HepG2 (cell line): ENCODE measurements around the gene ZC3H4. TPM values are rescaled to one million over a fixed set of nuclear protein-coding genes. Genes with fewer than 3 reads are reported as not detected.

ENCODE experiments used
- ATAC-seq: fragments of 200-7000 bp; cut with Tn5 transposase; 3 replicates; pipeline ENCODE4 v1.9.1; 2020; ENCODE audit warnings: mild to moderate bottlenecking, moderate library complexity
- BruUV-seq: library from RNA; stranded (reverse); fragments of 400-500 nt; replicated peaks from 2 replicates; lab custom pipeline; 2021; lab: Mats Ljungman, UMichigan
- CTCF ChIA-PET: fragments of 300-600 bp; formaldehyde crosslinking; extraction: SDS; loops from one replicate; lab custom pipeline; 2021; ENCODE audit warnings: low total read pairs, inconsistent platforms, low intra/inter-chr PET ratio; lab: Yijun Ruan, JAX
- POLR2A ChIA-PET: fragments of 350-600 bp; sonication (Branson Sonifier 250); formaldehyde crosslinking; loops from one replicate; lab custom pipeline; 2020; ENCODE audit warnings: antibody characterized with exemption, inconsistent platforms; lab: Yijun Ruan, JAX
- DNase-seq: peaks from one replicate; pipeline ENCODE4 v3.0.0-alpha.2; 2015; ENCODE audit warnings: low spot score
- FAIRE-seq: peaks from 3 replicates; lab custom pipeline; 2011; peaks lifted over from hg19 to GRCh38; lab: Jason Lieb, UNC
- H2AFZ ChIP-seq: one replicate; pipeline ENCODE4 v1.6.1; 2011; ENCODE audit warnings: low read length, inconsistent platforms
- H3K27ac ChIP-seq: fragments of 300-600 bp; 3 replicates; pipeline ENCODE4 v1.8.0; 2011; ENCODE audit warnings: mixed run types, mild to moderate bottlenecking, mixed read lengths, low read length, inconsistent platforms; ENCODE audit not compliant: insufficient read depth; ENCODE audit errors: extremely low read length
- H3K27me3 ChIP-seq, 2 experiments: fragments of 200-600 bp in 1 of 2; 2 replicates in 1 of 2; 3 replicates in 1 of 2; pipeline versions ENCODE4 v1.6.0 to v1.8.0; 2011; ENCODE audit warnings: low read length in 2 of 2, mild to moderate bottlenecking in 2 of 2, moderate library complexity in 2 of 2, inconsistent platforms in 1 of 2; ENCODE audit not compliant: insufficient read depth in 2 of 2, control insufficient read depth in 1 of 2
- H3K36me3 ChIP-seq, 2 experiments: fragments of 200-600 bp in 1 of 2; replicated peaks in 1 of 2; 2 replicates in 1 of 2; 3 replicates in 1 of 2; pipeline versions ENCODE4 v1.5.1 to v1.8.0; 2011; ENCODE audit warnings: low read length in 2 of 2, inconsistent platforms in 1 of 2; ENCODE audit not compliant: insufficient read depth in 2 of 2, control insufficient read depth in 1 of 2
- H3K4me1 ChIP-seq: 2 replicates; pipeline ENCODE4 v1.5.1; 2012; ENCODE audit warnings: low read length, inconsistent platforms; ENCODE audit not compliant: insufficient read depth
- H3K4me2 ChIP-seq: 2 replicates; pipeline ENCODE4 v1.6.0; 2011; ENCODE audit warnings: low read depth, low read length, inconsistent platforms
- H3K4me3 ChIP-seq, 3 experiments: fragments of 200-600 bp in 1 of 3; sonication (generic), shearing (Covaris generic) in 1 of 3; replicated peaks in 1 of 3; 2 replicates each; pipeline ENCODE4 v1.5.1; 2011 to 2016; ENCODE audit warnings: low read length in 3 of 3, inconsistent platforms in 2 of 3, low read depth in 2 of 3, mild to moderate bottlenecking in 2 of 3, control low read depth in 1 of 3, mixed read lengths in 1 of 3; ENCODE audit not compliant: insufficient read depth in 1 of 3
- H3K79me2 ChIP-seq: one replicate; pipeline ENCODE4 v1.6.1; 2011; ENCODE audit warnings: low read length, inconsistent platforms; ENCODE audit not compliant: insufficient read depth
- H3K9ac ChIP-seq: 2 replicates; pipeline ENCODE4 v1.6.0; 2011; ENCODE audit warnings: mild to moderate bottlenecking, low read depth, low read length, inconsistent platforms; ENCODE audit not compliant: insufficient read depth
- H3K9me3 ChIP-seq: 2 replicates; pipeline ENCODE4 v1.5.1; 2012; ENCODE audit warnings: mild to moderate bottlenecking, low read length
- H4K20me1 ChIP-seq: 2 replicates; pipeline ENCODE4 v1.6.0; 2011; ENCODE audit warnings: inconsistent platforms, mild to moderate bottlenecking, low read length, moderate library complexity; ENCODE audit not compliant: insufficient read depth
- HNRNPLL ChIP-seq: fragments of 200-400 bp; formaldehyde crosslinking; IDR thresholded peaks from 2 replicates; pipeline ENCODE4 v1.6.1; 2017; ENCODE audit warnings: mild to moderate bottlenecking, low read depth, low read length; ENCODE audit not compliant: poor library complexity, severe bottlenecking
- ZBTB4 ChIP-seq: sonication (generic); formaldehyde crosslinking; IDR thresholded peaks from 2 replicates; pipeline ENCODE4 v1.4.0; 2020; ENCODE audit warnings: missing genetic modification reagents, mild to moderate bottlenecking, borderline replicate concordance
- ZKSCAN1 ChIP-seq: fragments of 150-350 bp; IDR thresholded peaks from 2 replicates; pipeline ENCODE4 v1.6.1; 2014; ENCODE audit warnings: low read length
- ZKSCAN8 ChIP-seq: IDR thresholded peaks from 2 replicates; pipeline ENCODE4 v1.6.1; 2016; ENCODE audit warnings: borderline replicate concordance, missing genetic modification reagents, missing compliant biosample characterization
- ZNF709 ChIP-seq: sonication (generic); formaldehyde crosslinking; IDR thresholded peaks from 2 replicates; pipeline ENCODE4 v1.5.0; 2020; ENCODE audit warnings: mild to moderate bottlenecking, missing genetic modification reagents
- ZNF816 ChIP-seq: sonication (generic); formaldehyde crosslinking; IDR thresholded peaks from 2 replicates; pipeline ENCODE4 v1.8.0; 2022; ENCODE audit warnings: missing genetic modification reagents, mild to moderate bottlenecking, borderline replicate concordance
- ZSCAN5A ChIP-seq: sonication (generic); formaldehyde crosslinking; IDR thresholded peaks from 2 replicates; pipeline ENCODE4 v1.8.0; 2022; ENCODE audit warnings: mild to moderate bottlenecking, missing genetic modification reagents, borderline replicate concordance
- WGBS: methylation state at CpG from one replicate; pipeline ENCODE4 v1.1.6; 2017; ENCODE audit warnings: low lambda C conversion rate; 5-methylcytosine and 5-hydroxymethylcytosine counted together
- in situ Hi-C: cut with HindIII; loops from 2 replicates; pipeline ENCODE4 v1.10.0; 2017; ENCODE audit warnings: low pct_unique_long_range_greater_than_20kb; ENCODE audit not compliant: extremely low pct_ligation_motif_present
- intact Hi-C: fragments of 100-400 bp; cut with micrococcal nuclease; formaldehyde crosslinking; loops from one replicate; pipeline ENCODE4 v1.10.0; 2022; ENCODE audit not compliant: unreplicated experiment
- polyA plus RNA-seq, 8 experiments: library from polyadenylated mRNA; depleted of rRNA in 3 of 8; stranded (reverse) in 7 of 8; unstranded in 1 of 8; fragments of >200 nt; fragmentation: Illumina TruSeq in 4 of 8; extraction: Trizol in 4 of 8; gene quantifications; 2 replicates each; pipeline versions ENCODE4 v1.2.1 to v1.2.3, GENCODE V29; 2011 to 2016; ENCODE audit warnings: low read depth in 4 of 8, missing spikeins in 1 of 8, mixed read lengths in 1 of 8; ENCODE audit not compliant: insufficient read depth in 1 of 8
- total RNA-seq, 5 experiments: library from RNA; depleted of rRNA; stranded (reverse); fragments of >200 nt; fragmentation: Illumina TruSeq; extraction: Trizol; gene quantifications; 2 replicates each; pipeline ENCODE4 v1.2.3, GENCODE V29; 2016; ENCODE audit warnings: low read depth in 1 of 5
- TF ChIP-seq, protein P1 (sequence below): IDR thresholded peaks from 2 replicates; pipeline ENCODE4 v1.6.1; 2016; ENCODE audit warnings: low read depth, control low read depth

The ZC3H4 gene
- total and polyA plus RNA-seq, 2 of the 13 experiments (the other 11 are each of a cell fraction or from before 2014, with no cell fraction given) = 1.8 to 10.7 TPM

DNA sequence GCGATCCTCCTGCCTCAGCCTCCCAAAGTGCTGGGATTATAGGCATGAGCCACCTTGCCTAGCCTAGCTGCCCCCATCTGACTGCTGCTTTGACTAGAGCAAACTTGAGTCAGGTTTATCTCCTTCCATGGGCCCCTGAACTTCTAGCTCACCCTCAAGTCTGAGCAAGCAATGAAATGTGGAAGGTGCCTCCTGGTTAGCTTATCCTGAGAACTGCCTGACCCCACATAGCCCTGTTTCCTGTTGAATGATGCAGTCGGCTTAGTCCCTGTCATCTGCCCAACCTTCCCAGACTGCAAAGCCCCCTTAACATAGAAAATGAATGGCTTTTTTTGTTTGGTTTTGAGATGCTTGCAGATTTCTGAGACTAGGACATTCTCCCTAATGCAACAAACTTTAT is 56.2 kb downstream of the ZC3H4 start (continued):
- no peak for TF ChIP-seq ZBTB4 (CRISPR knock-in tag)
- TF ChIP-seq, protein P1, sequence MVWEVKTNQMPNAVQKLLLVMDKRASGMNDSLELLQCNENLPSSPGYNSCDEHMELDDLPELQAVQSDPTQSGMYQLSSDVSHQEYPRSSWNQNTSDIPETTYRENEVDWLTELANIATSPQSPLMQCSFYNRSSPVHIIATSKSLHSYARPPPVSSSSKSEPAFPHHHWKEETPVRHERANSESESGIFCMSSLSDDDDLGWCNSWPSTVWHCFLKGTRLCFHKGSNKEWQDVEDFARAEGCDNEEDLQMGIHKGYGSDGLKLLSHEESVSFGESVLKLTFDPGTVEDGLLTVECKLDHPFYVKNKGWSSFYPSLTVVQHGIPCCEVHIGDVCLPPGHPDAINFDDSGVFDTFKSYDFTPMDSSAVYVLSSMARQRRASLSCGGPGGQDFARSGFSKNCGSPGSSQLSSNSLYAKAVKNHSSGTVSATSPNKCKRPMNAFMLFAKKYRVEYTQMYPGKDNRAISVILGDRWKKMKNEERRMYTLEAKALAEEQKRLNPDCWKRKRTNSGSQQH (CRISPR knock-in tag) = no peak

GRCh38 chr19:47056411-47056810 is 57.2 kb downstream of the ZC3H4 start:
- Histone ChIP-seq H3K27ac (no peak overlapping the region), H3K36me3 (no peaks in the 10 kb centered on the region), H3K4me1 (peaks cover 40% of the 10 kb centered on the region), H2AFZ (peak overlapping the region; percentile 1), H4K20me1 (no peaks in the 10 kb centered on the region), H3K9me3 (no peaks in the 10 kb centered on the region), H3K79me2 (no peaks in the 10 kb centered on the region), H3K27me3 (no peaks in the 10 kb centered on the region), H3K9ac (0 out of 2 replicates have a peak overlapping the region, but pooled peaks have one; percentile 15), H3K4me2 (peak overlapping the region; percentile 55), H3K4me3 (no peak overlapping the region)
- in situ Hi-C loops (no loop called here), intact Hi-C loops (no loop called here)
- FAIRE-seq = no peak
- WGBS = 27% methylated on average over 4 of the region's 5 CpGs
- BruUV-seq = no TSS peak
- POLR2A ChIA-PET = interaction anchor here (1.2 to 4.6 kb wide), 2 partner anchors 9 to 39 kb away, joined by 3 to 22 read pairs; partner anchors contain the start of gene TMEM160
- ATAC-seq = no peak
- no peak for TF ChIP-seq HNRNPLL
- TF ChIP-seq ZNF816 (CRISPR knock-in tag) = no peak
- TF ChIP-seq ZKSCAN1 = no peak
- TF ChIP-seq ZKSCAN8 (CRISPR knock-in tag) = no peak
- no peak for TF ChIP-seq ZSCAN5A (CRISPR knock-in tag)
- no peak for TF ChIP-seq ZNF709 (CRISPR knock-in tag)
- DNase-seq = no peak
- CTCF ChIA-PET = no interaction called here
